SHP77 (cell line): Measurements from ENCODE around the gene TNIP2.

Experiments used
- DNase-seq, 2 experiments: peaks; one replicate each; lab custom pipeline; 2025; lab: John Stamatoyannopoulos, UW

TNIP2 gene

GRCh38 chr4:2716236-2716635 is 39.9 kb downstream of the TNIP2 start:
- no peak for DNase-seq

GRCh38 chr4:2715426-2715825 is 40.7 kb downstream of the TNIP2 start:
- no peak for DNase-seq

GRCh38 chr4:2714918-2715317 is 41.2 kb downstream of the TNIP2 start:
- no peak for DNase-seq

- no peak for DNase-seq
These were observed 41.9 kb downstream of the TNIP2 start for GRCh38 chr4:2714061-2714770.

GRCh38 chr4:2713337-2713736 is 42.8 kb downstream of the TNIP2 start:
- DNase-seq = no peak

- DNase-seq = no peak
These were observed 43.8 kb downstream of the TNIP2 start for GRCh38 chr4:2712261-2712842.

- no peak for DNase-seq
These were observed 53.4 kb downstream of the TNIP2 start for GRCh38 chr4:2702770-2703169.

- no peak for DNase-seq
These were observed 53.8 kb downstream of the TNIP2 start for GRCh38 chr4:2702361-2702760.

- no peak for DNase-seq
These were observed 56.1 kb downstream of the TNIP2 start for GRCh38 chr4:2700031-2700430.

GRCh38 chr4:2699534-2699933 is 56.6 kb downstream of the TNIP2 start:
- no peak for DNase-seq

GRCh38 chr4:2698951-2699505 is 57.1 kb downstream of the TNIP2 start:
- no peak for DNase-seq

GRCh38 chr4:2698504-2698903 is 57.6 kb downstream of the TNIP2 start:
- DNase-seq = no peak

GRCh38 chr4:2697995-2698414 is 58.1 kb downstream of the TNIP2 start:
- no peak for DNase-seq

- DNase-seq = no peak
These were observed 59.7 kb downstream of the TNIP2 start for GRCh38 chr4:2696423-2696822.

- no peak for DNase-seq
These were observed 60.6 kb downstream of the TNIP2 start for GRCh38 chr4:2695346-2696060.

- no peak for DNase-seq
These were observed 61.4 kb downstream of the TNIP2 start for GRCh38 chr4:2694691-2695090.

GRCh38 chr4:2691952-2692435 is 64.1 kb downstream of the TNIP2 start:
- no peak for DNase-seq
